ENCODE data around the gene GFOD2.

GFOD2 gene

GRCh38 chr16:67669499-67670101 is 49.5 kb downstream of the GFOD2 start:
- DNase-seq (ENCODE audit: low spot score): no peak

- no peak for DNase-seq (ENCODE audit: low spot score)
These were observed 50.5 kb downstream of the GFOD2 start for GRCh38 chr16:67668495-67669157.

- DNase-seq (ENCODE audit: low spot score): peak; percentile 88
These were observed 51.2 kb downstream of the GFOD2 start for GRCh38 chr16:67667817-67668494.

- DNase-seq (ENCODE audit: low spot score): no peak
These were observed 51.7 kb downstream of the GFOD2 start for GRCh38 chr16:67667453-67667816.

GRCh38 chr16:67666559-67667452 is 52.3 kb downstream of the GFOD2 start, which contains the start of the genes C16orf86 and ENKD1:
TSS of gene C16orf86 (plus strand) at chr16:67666814. CDS start at chr16:67666971, 157 bp downstream.
TSS of gene ENKD1 (minus strand) at chr16:67666750. CDS start at chr16:67666442, 308 bp downstream.
- peak; percentile 66 for DNase-seq (ENCODE audit: low spot score)

- peak; percentile 31 for DNase-seq (ENCODE audit: low spot score)
These were observed 53.0 kb downstream of the GFOD2 start for GRCh38 chr16:67666032-67666551.

- DNase-seq (ENCODE audit: low spot score): no peak
These were observed 53.5 kb downstream of the GFOD2 start for GRCh38 chr16:67665598-67665997.

- no peak for DNase-seq (ENCODE audit: low spot score)
These were observed 54.2 kb downstream of the GFOD2 start for GRCh38 chr16:67664871-67665270.

- DNase-seq (ENCODE audit: low spot score): no peak
These were observed 54.9 kb downstream of the GFOD2 start for GRCh38 chr16:67664258-67664657.

- no peak for DNase-seq (ENCODE audit: low spot score)
These were observed 55.3 kb downstream of the GFOD2 start for GRCh38 chr16:67663877-67664222.

- no peak for DNase-seq (ENCODE audit: low spot score)
These were observed 55.8 kb downstream of the GFOD2 start for GRCh38 chr16:67663151-67663876.

- DNase-seq (ENCODE audit: low spot score): no peak
These were observed 56.5 kb downstream of the GFOD2 start for GRCh38 chr16:67662653-67663010.

- DNase-seq (ENCODE audit: low spot score): no peak
These were observed 57.0 kb downstream of the GFOD2 start for GRCh38 chr16:67661886-67662652.

GRCh38 chr16:67661101-67661761 is 57.9 kb downstream of the GFOD2 start:
- no peak for DNase-seq (ENCODE audit: low spot score)

GRCh38 chr16:67660564-67661028 is 58.5 kb downstream of the GFOD2 start, which contains the start of gene PARD6A:
TSS of gene PARD6A (plus strand) at chr16:67660960. CDS start at chr16:67661039, 79 bp downstream.
- peak; percentile 95 for DNase-seq (ENCODE audit: low spot score)

GRCh38 chr16:67659675-67660563 is 59.2 kb downstream of the GFOD2 start, which contains the start of gene ACD:
TSS of gene ACD (minus strand) at chr16:67660260. CDS start at chr16:67660220, 40 bp downstream.
- DNase-seq (ENCODE audit: low spot score): peak; percentile 96

GRCh38 chr16:67658849-67659674 is 60.1 kb downstream of the GFOD2 start:
- DNase-seq (ENCODE audit: low spot score): no peak
